Epidermal melanocyte (primary cell): Measurements from ENCODE around the gene CTPS2.

ENCODE experiments used
- DNase-seq: peaks from one replicate; pipeline ENCODE4 v3.0.0; 2011; ENCODE audit warnings: low spot score; ENCODE audit not compliant: insufficient read length

CTPS2 gene

GRCh38 chrX:16566571-16566970, 145.9 kb downstream of the CTPS2 start:
- DNase-seq: no peak

- no peak for DNase-seq
Measured at GRCh38 chrX:16560173-16560572, 152.3 kb downstream of the CTPS2 start.

GRCh38 chrX:16559206-16559619, 153.3 kb downstream of the CTPS2 start:
- DNase-seq: no peak

GRCh38 chrX:16558489-16558888, 154.0 kb downstream of the CTPS2 start:
- DNase-seq: no peak

GRCh38 chrX:16552546-16552945, 159.9 kb downstream of the CTPS2 start:
- DNase-seq: no peak

- DNase-seq: no peak
Measured at GRCh38 chrX:16547644-16548043, 164.8 kb downstream of the CTPS2 start.

- no peak for DNase-seq
Measured at GRCh38 chrX:16544969-16545368, 167.5 kb downstream of the CTPS2 start.
